GM12874 (cell line): Measurements from ENCODE around the gene TBC1D3B.

Experiments used
- TF ChIP-seq, protein P1 (sequence below): IDR thresholded peaks from 2 replicates; pipeline ENCODE4 v1.5.1; 2011; ENCODE audit warnings: low read depth, mild to moderate bottlenecking, control low read depth, low read length, moderate library complexity; ENCODE audit not compliant: insufficient read depth

TBC1D3B gene

DNA sequence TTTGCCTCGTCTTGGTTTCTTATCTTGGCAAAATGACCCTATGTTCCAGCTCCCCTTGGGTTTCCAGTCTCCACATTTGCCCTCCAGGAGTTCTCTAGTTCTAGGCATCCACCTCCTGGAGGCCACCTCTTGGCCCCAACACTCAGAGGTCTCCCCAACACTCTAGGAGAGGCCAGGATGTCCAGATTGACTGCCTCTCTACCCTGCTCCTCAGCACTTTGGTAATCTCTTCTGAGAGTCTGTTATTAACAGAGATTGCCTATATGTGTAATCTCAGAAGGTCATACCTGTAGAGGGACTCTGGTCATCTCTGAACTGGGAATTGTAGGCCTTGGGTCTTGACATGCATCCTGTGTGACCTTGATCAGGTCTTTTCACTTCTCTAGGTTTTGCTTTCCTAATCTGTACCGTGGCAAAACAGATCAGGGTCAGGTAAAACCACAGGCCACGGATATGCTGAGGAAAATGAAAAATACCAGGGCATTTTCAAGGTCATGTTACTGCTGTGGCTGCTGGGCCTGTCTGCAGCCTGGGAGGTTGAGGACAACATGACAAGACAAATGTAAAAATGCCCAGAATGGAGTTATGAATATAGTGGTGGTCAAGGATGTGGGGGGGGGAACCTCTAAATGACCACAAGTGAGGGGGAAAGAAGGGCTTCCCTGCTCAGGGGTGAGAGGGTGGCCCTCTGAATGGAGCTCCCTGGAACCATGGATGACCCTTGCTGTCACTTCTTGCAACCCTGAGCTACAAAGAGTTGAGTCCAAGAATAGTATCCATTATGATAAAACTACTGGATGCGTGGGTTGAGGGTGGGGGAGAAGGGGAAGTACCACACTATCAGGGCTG lies 29.4 kb upstream of the TBC1D3B start:
- TF ChIP-seq, protein P1, sequence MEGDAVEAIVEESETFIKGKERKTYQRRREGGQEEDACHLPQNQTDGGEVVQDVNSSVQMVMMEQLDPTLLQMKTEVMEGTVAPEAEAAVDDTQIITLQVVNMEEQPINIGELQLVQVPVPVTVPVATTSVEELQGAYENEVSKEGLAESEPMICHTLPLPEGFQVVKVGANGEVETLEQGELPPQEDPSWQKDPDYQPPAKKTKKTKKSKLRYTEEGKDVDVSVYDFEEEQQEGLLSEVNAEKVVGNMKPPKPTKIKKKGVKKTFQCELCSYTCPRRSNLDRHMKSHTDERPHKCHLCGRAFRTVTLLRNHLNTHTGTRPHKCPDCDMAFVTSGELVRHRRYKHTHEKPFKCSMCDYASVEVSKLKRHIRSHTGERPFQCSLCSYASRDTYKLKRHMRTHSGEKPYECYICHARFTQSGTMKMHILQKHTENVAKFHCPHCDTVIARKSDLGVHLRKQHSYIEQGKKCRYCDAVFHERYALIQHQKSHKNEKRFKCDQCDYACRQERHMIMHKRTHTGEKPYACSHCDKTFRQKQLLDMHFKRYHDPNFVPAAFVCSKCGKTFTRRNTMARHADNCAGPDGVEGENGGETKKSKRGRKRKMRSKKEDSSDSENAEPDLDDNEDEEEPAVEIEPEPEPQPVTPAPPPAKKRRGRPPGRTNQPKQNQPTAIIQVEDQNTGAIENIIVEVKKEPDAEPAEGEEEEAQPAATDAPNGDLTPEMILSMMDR = no peak

DNA sequence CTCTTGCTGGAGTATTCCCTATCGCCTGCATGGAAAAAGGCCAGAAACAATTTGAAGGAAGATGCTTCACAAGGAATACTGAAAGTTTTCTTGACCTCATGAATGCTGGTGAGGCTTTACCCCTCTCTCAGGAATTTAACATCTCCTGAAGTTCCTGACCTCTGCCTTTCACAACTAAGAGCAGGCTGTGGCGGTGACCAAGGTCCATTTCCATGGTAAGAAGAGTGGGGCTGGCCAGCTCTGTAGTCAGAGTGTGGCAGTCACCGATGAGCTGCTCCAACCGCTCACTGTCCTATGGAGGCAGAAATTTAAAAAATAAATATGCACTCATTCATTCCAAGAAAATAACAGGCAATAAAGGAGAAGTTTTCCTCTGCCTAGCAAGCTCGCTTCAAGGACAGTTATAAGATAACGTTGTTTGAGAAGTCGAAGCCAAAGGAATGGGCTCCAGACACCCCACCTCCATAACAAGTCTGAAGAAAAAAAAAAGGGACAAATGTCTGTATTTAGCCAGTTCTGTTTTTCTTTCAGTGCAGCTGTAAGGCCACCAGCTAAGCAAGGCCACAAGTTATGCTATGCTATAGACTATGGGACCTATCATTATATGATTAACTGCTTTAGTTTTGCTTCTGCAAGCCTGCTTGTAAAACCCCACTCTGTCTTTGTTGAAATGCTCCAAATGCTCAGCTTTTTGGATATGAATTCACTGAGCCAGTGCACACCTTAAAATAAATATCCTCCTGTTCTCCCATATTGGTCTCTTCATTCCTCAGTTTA lies 28.5 kb upstream of the TBC1D3B start:
- TF ChIP-seq, protein P1 = no peak

DNA sequence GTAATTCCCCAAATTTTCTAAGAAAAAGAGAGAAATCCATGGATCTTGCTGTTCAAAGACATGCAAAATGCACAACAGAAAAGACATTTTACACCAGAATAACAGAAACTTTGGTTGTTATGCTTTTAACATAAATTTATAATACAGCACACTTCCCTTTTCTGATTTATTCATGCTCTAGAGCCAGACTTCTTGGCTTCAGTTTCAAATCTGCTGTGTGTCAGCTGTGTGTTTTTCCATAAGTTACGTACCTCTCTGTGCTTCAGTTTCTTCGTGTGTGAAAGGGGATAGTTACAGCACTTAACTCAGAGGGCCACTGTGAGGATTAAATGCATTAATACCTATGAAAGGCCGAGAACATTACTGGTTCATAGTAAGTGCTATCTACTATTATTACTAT lies 26.9 kb upstream of the TBC1D3B start:
- TF ChIP-seq, protein P1 = no peak

DNA sequence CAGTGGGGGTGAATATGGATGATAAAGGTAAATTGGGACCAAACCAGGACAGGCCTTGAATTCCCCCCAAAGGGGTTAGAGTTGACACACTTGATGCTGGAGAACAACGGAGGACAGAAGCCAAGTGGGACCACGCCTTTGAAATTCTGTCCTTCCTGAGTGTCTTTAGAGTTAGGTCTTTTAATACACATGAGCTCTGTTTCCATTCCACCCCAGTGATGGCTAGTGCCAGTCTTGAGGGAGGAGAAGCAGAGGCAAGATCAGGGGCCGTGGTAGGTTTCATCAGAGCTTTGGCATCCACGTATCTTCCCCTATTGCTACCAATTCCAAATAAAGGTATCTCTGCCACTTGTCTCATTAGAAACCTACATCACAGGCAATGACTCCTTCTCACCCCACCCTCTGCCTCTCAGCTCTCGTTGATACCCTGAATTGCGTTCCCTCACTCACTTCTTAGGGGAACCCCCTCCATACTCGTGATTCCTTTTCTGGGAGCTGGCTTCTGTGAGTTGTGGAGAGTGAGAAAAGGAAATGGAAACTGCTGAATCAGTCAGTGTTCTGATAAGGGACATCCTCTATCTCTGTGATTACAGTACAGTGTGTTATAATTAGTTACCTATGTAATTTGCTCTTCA lies 22.5 kb upstream of the TBC1D3B start:
- TF ChIP-seq, protein P1 = no peak

DNA sequence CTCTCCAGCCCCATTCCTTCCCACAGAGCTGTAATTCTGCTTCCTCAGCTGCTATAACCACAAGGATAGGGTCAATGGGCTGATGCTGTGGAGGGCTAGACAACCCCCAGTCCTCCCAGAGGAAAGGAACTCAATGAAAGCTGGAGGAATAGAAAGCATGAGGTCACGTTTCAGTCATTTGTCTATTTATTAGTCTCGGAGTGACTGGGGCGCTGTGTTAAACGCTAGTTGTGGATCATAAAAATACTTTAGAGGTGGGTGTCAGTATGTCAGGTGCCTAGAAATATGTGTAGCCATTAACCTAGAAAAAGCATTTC lies 20.9 kb upstream of the TBC1D3B start:
- TF ChIP-seq, protein P1 = no peak

DNA sequence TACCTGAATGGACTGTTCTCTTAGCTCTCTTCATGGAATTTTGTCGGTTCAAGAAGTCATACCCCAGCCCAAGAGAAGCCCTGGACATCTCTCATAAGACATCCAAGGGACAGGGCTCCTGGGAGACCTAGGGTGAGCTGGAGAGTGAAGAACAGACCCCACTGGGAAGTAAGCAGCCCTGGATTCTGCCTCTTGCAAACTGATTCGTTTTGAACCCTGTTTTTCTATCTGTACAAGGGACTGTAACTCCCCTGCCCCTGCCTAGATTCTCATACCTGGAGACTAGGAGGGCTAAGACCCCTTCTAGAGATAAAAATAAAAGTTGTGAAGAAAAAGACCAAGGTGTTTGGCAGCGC lies 19.7 kb upstream of the TBC1D3B start:
- TF ChIP-seq, protein P1 = no peak

DNA sequence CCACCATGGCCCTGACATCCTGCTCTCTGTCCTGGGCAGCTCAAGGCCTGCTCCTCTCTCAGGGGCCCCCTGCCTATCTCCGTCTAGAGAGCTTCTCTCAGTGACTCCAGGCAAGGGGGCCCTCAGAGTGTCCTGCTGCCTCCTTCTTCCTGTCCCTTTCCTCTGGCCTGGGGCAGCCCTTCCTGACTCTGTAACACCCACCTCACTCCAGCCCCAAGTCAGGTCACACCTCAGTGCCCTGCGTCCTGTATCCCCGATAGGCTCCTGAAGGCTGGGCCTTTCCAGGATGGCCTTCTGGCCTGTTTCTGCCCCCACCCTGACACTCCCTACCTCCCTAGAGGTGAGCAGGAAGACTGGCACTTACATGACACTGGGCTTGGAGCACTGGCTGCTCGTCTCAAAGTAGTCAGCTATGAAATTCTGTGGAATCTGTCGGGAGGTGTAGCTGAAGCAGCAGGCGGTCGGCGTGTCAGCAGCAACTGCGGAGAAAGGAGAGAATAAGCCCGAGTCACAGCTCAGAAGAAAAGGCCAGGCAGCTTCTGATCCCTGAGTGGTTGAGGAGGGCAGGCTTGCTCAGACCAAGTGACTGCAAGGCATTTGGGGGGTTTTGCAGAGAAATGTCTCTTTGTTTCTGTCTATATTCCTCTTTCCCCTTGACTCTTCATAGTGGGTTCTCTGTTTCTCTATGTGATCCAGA lies 19.1 kb upstream of the TBC1D3B start:
- TF ChIP-seq, protein P1 = no peak
